Osteocyte (in vitro differentiated cells): ENCODE measurements around the gene MS4A7. TPM values are rescaled to one million over a fixed set of nuclear protein-coding genes. Genes with fewer than 3 reads are reported as not detected.

ENCODE experiments used
- DNase-seq: peaks from one replicate; pipeline ENCODE4 v3.0.0; 2021; ENCODE audit warnings: mixed read lengths; ENCODE audit not compliant: unreplicated experiment; ENCODE audit errors: extremely low spot score
- H3K27ac Mint-ChIP-seq: one replicate; pipeline ENCODE4 v1.8.0; 2021; ENCODE audit warnings: mild to moderate bottlenecking, mixed read lengths; ENCODE audit not compliant: unreplicated experiment
- H3K27me3 Mint-ChIP-seq: one replicate; pipeline ENCODE4 v1.8.0; 2021; ENCODE audit warnings: mixed read lengths; ENCODE audit not compliant: unreplicated experiment
- H3K36me3 Mint-ChIP-seq: one replicate; pipeline ENCODE4 v1.8.0; 2021; ENCODE audit warnings: mixed read lengths; ENCODE audit not compliant: unreplicated experiment
- H3K4me1 Mint-ChIP-seq: one replicate; pipeline ENCODE4 v1.8.0; 2021; ENCODE audit warnings: mixed read lengths; ENCODE audit not compliant: unreplicated experiment
- H3K4me3 Mint-ChIP-seq: one replicate; pipeline ENCODE4 v1.8.0; 2021; ENCODE audit warnings: mild to moderate bottlenecking, moderate library complexity, mixed read lengths; ENCODE audit not compliant: unreplicated experiment
- H3K9me3 Mint-ChIP-seq: one replicate; pipeline ENCODE4 v1.8.0; 2021; ENCODE audit warnings: mixed read lengths; ENCODE audit not compliant: unreplicated experiment
- long read RNA-seq: library from polyadenylated mRNA; unstranded; transcript quantifications from one replicate; pipeline ENCODE4 v2.0.0, GENCODE V29; 2021
- total RNA-seq: library from RNA; stranded (reverse); gene quantifications from 2 replicates; pipeline ENCODE4 v1.2.1, GENCODE V29; 2021
- TF ChIP-seq, protein P1 (sequence below): fragments of 200-600 bp; sonication (generic); IDR thresholded peaks from 2 replicates; pipeline ENCODE4 v1.5.0; 2021; ENCODE audit warnings: antibody characterized with exemption, mild to moderate bottlenecking, moderate library complexity

Gene MS4A7, protein sequence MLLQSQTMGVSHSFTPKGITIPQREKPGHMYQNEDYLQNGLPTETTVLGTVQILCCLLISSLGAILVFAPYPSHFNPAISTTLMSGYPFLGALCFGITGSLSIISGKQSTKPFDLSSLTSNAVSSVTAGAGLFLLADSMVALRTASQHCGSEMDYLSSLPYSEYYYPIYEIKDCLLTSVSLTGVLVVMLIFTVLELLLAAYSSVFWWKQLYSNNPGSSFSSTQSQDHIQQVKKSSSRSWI
- total RNA-seq: not detected in 2 replicates
- long read RNA-seq: 0 reads

DNA sequence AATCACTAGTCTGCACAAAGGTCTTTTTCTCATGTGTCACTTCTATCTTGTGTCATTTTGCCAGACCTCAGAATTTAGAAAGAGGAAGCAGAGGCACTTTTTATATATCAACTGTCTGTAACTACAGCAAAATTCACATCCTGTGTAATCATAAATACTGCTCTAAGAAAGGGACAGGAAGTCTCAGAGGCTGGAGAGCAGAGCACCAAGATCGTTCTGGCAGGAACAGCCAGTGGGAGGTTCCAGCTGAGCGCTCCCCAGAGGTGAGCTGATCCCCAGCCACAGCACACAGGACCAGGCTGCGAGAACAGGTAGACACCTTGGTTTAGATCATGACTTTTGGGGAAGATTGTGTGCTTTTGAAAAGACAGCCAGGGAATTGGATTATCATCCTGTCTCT lies at the start of gene MS4A7:
TSS of gene MS4A7 (plus strand) at position 179 of the 400 bp plus-strand sequence. CDS start 4,610 bp downstream, outside the sequence.
- Mint-ChIP-seq H3K4me3 (no peak within 1 kb of the TSS), H3K27ac (no peak within 1 kb of the TSS), H3K27me3 (peaks cover 52% of the 10 kb centered on the region), H3K36me3 (no peaks in the 10 kb centered on the region), H3K9me3 (no peaks in the 10 kb centered on the region), H3K4me1 (no peaks in the 10 kb centered on the region)
- DNase-seq: no peak
- TF ChIP-seq, protein P1, sequence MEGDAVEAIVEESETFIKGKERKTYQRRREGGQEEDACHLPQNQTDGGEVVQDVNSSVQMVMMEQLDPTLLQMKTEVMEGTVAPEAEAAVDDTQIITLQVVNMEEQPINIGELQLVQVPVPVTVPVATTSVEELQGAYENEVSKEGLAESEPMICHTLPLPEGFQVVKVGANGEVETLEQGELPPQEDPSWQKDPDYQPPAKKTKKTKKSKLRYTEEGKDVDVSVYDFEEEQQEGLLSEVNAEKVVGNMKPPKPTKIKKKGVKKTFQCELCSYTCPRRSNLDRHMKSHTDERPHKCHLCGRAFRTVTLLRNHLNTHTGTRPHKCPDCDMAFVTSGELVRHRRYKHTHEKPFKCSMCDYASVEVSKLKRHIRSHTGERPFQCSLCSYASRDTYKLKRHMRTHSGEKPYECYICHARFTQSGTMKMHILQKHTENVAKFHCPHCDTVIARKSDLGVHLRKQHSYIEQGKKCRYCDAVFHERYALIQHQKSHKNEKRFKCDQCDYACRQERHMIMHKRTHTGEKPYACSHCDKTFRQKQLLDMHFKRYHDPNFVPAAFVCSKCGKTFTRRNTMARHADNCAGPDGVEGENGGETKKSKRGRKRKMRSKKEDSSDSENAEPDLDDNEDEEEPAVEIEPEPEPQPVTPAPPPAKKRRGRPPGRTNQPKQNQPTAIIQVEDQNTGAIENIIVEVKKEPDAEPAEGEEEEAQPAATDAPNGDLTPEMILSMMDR: no peak

DNA sequence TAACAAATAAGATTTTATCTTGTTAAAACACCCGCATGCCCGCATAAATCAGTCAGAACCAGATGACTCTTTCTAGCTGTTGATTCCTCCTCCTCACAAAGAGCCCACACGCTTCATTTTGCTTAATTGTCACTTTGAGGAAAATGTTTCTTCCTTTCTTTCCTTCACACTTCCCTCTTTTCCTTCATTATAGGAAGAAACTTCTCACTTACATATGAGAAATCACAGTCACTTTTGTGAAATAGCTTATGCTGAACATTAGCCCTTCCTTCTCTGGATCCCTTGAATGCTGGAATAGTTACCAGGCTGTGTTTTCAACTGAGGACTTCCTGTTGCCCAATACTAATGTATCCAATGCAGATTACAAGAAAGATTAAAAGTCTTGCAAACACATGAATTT lies 45.5 kb upstream of the MS4A7 start:
- TF ChIP-seq, protein P1: no peak
- DNase-seq: no peak
- no peak overlapping the region for H3K4me3 Mint-ChIP-seq
- H3K9me3 Mint-ChIP-seq: peaks cover 4% of the 10 kb centered on the region
- H3K4me1 Mint-ChIP-seq: no peaks in the 10 kb centered on the region
- H3K27ac Mint-ChIP-seq: no peak overlapping the region
- no peaks in the 10 kb centered on the region for H3K27me3 Mint-ChIP-seq
- no peaks in the 10 kb centered on the region for H3K36me3 Mint-ChIP-seq

DNA sequence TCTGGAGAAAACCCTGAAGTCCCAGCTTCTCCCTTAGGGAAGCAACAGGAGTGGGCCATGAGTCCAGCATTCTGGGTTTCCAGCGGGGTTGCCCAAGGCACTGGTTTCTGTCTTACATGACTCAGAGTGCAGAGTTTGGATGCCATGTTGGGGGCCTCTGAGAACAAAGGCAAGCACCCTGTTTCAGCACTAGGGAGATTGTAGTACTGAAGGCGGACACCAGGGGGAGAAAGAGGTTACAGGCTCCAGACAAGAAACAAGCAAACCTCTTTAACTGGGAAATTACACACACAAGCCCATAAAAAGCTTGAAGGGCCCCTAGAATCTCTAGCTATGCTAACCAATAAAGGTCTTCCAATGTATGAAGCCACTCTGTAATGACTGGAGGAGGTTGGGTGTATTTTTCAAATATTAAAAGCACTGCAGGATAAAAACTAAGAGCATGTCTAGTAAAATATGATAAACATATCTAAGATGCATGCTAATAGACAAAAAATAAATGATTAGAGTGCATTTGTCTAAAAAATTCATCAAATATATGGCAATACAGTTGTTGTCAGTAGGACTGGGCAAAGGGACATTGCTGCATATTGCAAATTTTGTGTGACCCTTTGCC lies 44.2 kb upstream of the MS4A7 start:
- peaks cover 4% of the 10 kb centered on the region for H3K9me3 Mint-ChIP-seq
- no peaks in the 10 kb centered on the region for H3K27me3 Mint-ChIP-seq
- TF ChIP-seq, protein P1: peak; percentile 77
- H3K27ac Mint-ChIP-seq: no peak overlapping the region
- H3K4me1 Mint-ChIP-seq: no peaks in the 10 kb centered on the region
- no peaks in the 10 kb centered on the region for H3K36me3 Mint-ChIP-seq
- H3K4me3 Mint-ChIP-seq: no peak overlapping the region
- DNase-seq: peak; percentile 88

DNA sequence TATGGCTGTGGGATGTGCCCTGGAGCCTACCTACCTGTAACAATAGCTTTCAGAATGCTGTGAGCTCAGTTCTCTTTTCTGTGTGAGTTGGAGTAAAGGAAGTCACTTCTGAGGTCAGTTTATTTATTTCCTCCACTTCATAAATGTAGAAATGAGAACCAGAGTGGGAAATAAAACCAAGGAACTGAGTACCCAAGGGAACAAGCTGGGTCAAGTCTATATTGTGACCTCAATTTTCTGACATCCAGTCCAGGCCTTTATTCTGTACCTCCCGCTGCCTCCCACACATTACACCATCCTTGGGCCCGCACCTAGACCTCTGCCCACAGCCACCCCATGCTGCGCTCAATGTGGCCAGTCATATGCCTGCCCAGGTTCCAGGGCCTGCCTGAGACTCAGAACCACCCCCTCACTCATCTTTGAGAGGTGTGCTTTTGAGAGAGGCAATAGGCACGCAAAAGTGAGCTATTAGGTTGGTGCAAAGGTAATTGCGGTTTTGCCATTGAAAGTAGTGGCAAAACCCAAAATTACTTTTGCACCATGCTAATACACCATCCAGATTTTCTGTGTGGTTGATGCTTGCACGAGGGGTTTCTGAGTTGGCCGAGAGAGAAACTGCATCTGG lies 41.5 kb upstream of the MS4A7 start:
- H3K4me1 Mint-ChIP-seq: no peaks in the 10 kb centered on the region
- no peak overlapping the region for H3K27ac Mint-ChIP-seq
- H3K36me3 Mint-ChIP-seq: no peaks in the 10 kb centered on the region
- DNase-seq: no peak
- TF ChIP-seq, protein P1: no peak
- H3K27me3 Mint-ChIP-seq: no peaks in the 10 kb centered on the region
- H3K9me3 Mint-ChIP-seq: no peaks in the 10 kb centered on the region
- H3K4me3 Mint-ChIP-seq: no peak overlapping the region

DNA sequence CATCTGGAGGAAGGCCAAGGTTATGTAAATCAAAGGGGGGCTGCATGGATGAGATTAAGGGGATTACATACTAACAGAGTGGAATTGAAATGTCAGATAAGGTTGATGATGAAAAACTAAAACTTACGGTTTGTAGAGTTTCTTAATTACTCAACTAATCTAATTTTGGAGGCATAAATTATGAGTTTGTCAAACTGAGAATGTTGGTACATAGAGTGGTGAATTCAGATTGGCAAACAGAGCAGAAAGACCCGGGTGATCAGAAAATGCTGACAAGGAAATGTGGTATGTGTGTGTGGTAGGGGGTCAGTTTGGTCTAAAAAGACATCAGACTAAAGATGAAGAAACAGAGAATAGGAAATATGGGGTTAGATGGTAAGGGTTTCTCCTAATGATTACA lies 40.3 kb upstream of the MS4A7 start:
- TF ChIP-seq, protein P1: no peak
- H3K9me3 Mint-ChIP-seq: no peaks in the 10 kb centered on the region

More for the DNA sequence above, 40.3 kb upstream of the MS4A7 start:
- H3K27me3 Mint-ChIP-seq: no peaks in the 10 kb centered on the region
- DNase-seq: no peak
- H3K4me3 Mint-ChIP-seq: no peak overlapping the region
- no peak overlapping the region for H3K27ac Mint-ChIP-seq
- H3K36me3 Mint-ChIP-seq: no peaks in the 10 kb centered on the region
- no peaks in the 10 kb centered on the region for H3K4me1 Mint-ChIP-seq
